IPS-20b (cell line): ENCODE data around the gene RHEB.

Source experiments
- H3K27ac ChIP-seq: one replicate; pipeline ENCODE4 v1.5.1; 2013; ENCODE audit warnings: low read length
- H3K27me3 ChIP-seq: 2 replicates; pipeline ENCODE4 v1.6.1; 2013; ENCODE audit warnings: mild to moderate bottlenecking, low read length, inconsistent platforms; ENCODE audit not compliant: insufficient read depth
- H3K36me3 ChIP-seq: 2 replicates; pipeline ENCODE4 v1.6.1; 2013; ENCODE audit warnings: low read depth, mild to moderate bottlenecking, inconsistent platforms, low read length, moderate library complexity; ENCODE audit not compliant: insufficient read depth
- H3K4me1 ChIP-seq: 2 replicates; pipeline ENCODE4 v1.6.1; 2013; ENCODE audit warnings: mild to moderate bottlenecking, control low read depth, inconsistent platforms, low read length, moderate library complexity; ENCODE audit not compliant: insufficient read depth
- H3K4me3 ChIP-seq: 2 replicates; pipeline ENCODE4 v1.5.1; 2013; ENCODE audit warnings: mild to moderate bottlenecking, low read length, inconsistent platforms
- H3K9ac ChIP-seq: 2 replicates; pipeline ENCODE4 v1.6.1; 2013; ENCODE audit warnings: low read depth, mild to moderate bottlenecking, inconsistent platforms, low read length, moderate library complexity
- H3K9me3 ChIP-seq: 2 replicates; pipeline ENCODE4 v1.6.1; 2013; ENCODE audit warnings: mild to moderate bottlenecking, low read depth, low read length, inconsistent platforms; ENCODE audit not compliant: insufficient read depth

Gene RHEB

GRCh38 chr7:151426904-151427704, 92.6 kb downstream of the RHEB start:
- H3K27me3 ChIP-seq, result no peaks in the 10 kb centered on the region
- H3K9me3 ChIP-seq, result no peaks in the 10 kb centered on the region
- no peak overlapping the region for H3K9ac ChIP-seq
- peaks cover 21% of the 10 kb centered on the region; the same call in 1 of the 2 replicates for H3K4me1 ChIP-seq
- H3K4me3 ChIP-seq, result no peak overlapping the region
- no peaks in the 10 kb centered on the region for H3K36me3 ChIP-seq
- no peak overlapping the region for H3K27ac ChIP-seq

GRCh38 chr7:151426441-151426903, 93.2 kb downstream of the RHEB start:
- Histone ChIP-seq H3K36me3 (no peaks in the 10 kb centered on the region), H3K4me1 (peaks cover 21% of the 10 kb centered on the region; the same call in 1 of the 2 replicates), H3K27ac (no peak overlapping the region), H3K4me3 (no peak overlapping the region), H3K9me3 (no peaks in the 10 kb centered on the region), H3K9ac (no peak overlapping the region), H3K27me3 (no peaks in the 10 kb centered on the region)

GRCh38 chr7:151425670-151426440, 93.8 kb downstream of the RHEB start:
- no peak overlapping the region for H3K27ac ChIP-seq
- no peaks in the 10 kb centered on the region for H3K36me3 ChIP-seq
- H3K9ac ChIP-seq, result no peak overlapping the region
- no peaks in the 10 kb centered on the region for H3K9me3 ChIP-seq
- no peak overlapping the region for H3K4me3 ChIP-seq
- H3K4me1 ChIP-seq, result peaks cover 21% of the 10 kb centered on the region; the same call in 1 of the 2 replicates
- no peaks in the 10 kb centered on the region for H3K27me3 ChIP-seq

GRCh38 chr7:151424799-151425198, 94.9 kb downstream of the RHEB start:
- no peak overlapping the region for H3K27ac ChIP-seq
- H3K4me1 ChIP-seq, result peaks cover 15% of the 10 kb centered on the region; the same call in 1 of the 2 replicates
- no peak overlapping the region for H3K4me3 ChIP-seq
- no peaks in the 10 kb centered on the region for H3K36me3 ChIP-seq
- H3K9ac ChIP-seq, result no peak overlapping the region
- no peaks in the 10 kb centered on the region for H3K27me3 ChIP-seq
- H3K9me3 ChIP-seq, result peaks cover 3% of the 10 kb centered on the region; the same call in 1 of the 2 replicates

- no peak overlapping the region for H3K9ac ChIP-seq
- H3K4me3 ChIP-seq, result no peak overlapping the region
- peaks cover 6% of the 10 kb centered on the region; the same call in 1 of the 2 replicates for H3K9me3 ChIP-seq
- H3K36me3 ChIP-seq, result no peaks in the 10 kb centered on the region
- no peak overlapping the region for H3K27ac ChIP-seq
- peaks cover 7% of the 10 kb centered on the region; the same call in 1 of the 2 replicates for H3K4me1 ChIP-seq
- H3K27me3 ChIP-seq, result no peaks in the 10 kb centered on the region; the same call in 1 of the 2 replicates
Observed at GRCh38 chr7:151423936-151424335, 95.8 kb downstream of the RHEB start.

GRCh38 chr7:151423226-151423625, 96.5 kb downstream of the RHEB start:
- Histone ChIP-seq H3K4me3 (no peak overlapping the region), H3K27ac (no peak overlapping the region), H3K27me3 (no peaks in the 10 kb centered on the region; the same call in 1 of the 2 replicates), H3K9me3 (peaks cover 6% of the 10 kb centered on the region; the same call in 1 of the 2 replicates), H3K4me1 (no peaks in the 10 kb centered on the region; the same call in 1 of the 2 replicates), H3K9ac (no peak overlapping the region), H3K36me3 (no peaks in the 10 kb centered on the region)

GRCh38 chr7:151422212-151422611, 97.5 kb downstream of the RHEB start:
- H3K4me3 ChIP-seq, result no peak overlapping the region
- no peaks in the 10 kb centered on the region for H3K4me1 ChIP-seq
- H3K27ac ChIP-seq, result no peak overlapping the region
- no peaks in the 10 kb centered on the region for H3K36me3 ChIP-seq
- H3K9ac ChIP-seq, result no peak overlapping the region
- peaks cover under 1% of the 10 kb centered on the region for H3K27me3 ChIP-seq
- peaks cover 6% of the 10 kb centered on the region; the same call in 1 of the 2 replicates for H3K9me3 ChIP-seq

- H3K9me3 ChIP-seq, result peaks cover 6% of the 10 kb centered on the region; the same call in 1 of the 2 replicates
- H3K27me3 ChIP-seq, result peaks cover 21% of the 10 kb centered on the region
- peaks cover 3% of the 10 kb centered on the region; the same call in 1 of the 2 replicates for H3K4me1 ChIP-seq
- H3K36me3 ChIP-seq, result no peaks in the 10 kb centered on the region
- no peak overlapping the region for H3K27ac ChIP-seq
- H3K4me3 ChIP-seq, result no peak overlapping the region
- H3K9ac ChIP-seq, result no peak overlapping the region
Observed at GRCh38 chr7:151420144-151420543, 99.6 kb downstream of the RHEB start.

GRCh38 chr7:151416941-151417315, 102.8 kb downstream of the RHEB start:
- Histone ChIP-seq H3K36me3 (no peaks in the 10 kb centered on the region), H3K4me3 (no peak overlapping the region), H3K27ac (no peak overlapping the region), H3K9ac (no peak overlapping the region), H3K27me3 (peaks cover 37% of the 10 kb centered on the region), H3K4me1 (peaks cover 3% of the 10 kb centered on the region; the same call in 1 of the 2 replicates), H3K9me3 (peaks cover 6% of the 10 kb centered on the region; the same call in 1 of the 2 replicates)

GRCh38 chr7:151416112-151416940, 103.4 kb downstream of the RHEB start:
- Histone ChIP-seq H3K4me3 (no peak overlapping the region), H3K9ac (no peak overlapping the region), H3K9me3 (peaks cover 6% of the 10 kb centered on the region; the same call in 1 of the 2 replicates), H3K27me3 (peaks cover 43% of the 10 kb centered on the region), H3K27ac (no peak overlapping the region), H3K36me3 (no peaks in the 10 kb centered on the region), H3K4me1 (peaks cover 5% of the 10 kb centered on the region; the same call in 1 of the 2 replicates)
